H1 (cell line): ENCODE measurements around the gene CNOT6L. TPM values are rescaled to one million over a fixed set of nuclear protein-coding genes. Genes with fewer than 3 reads are reported as not detected.

Source experiments
- CTCF ChIA-PET: fragments of 300-600 bp; sonication (Branson Sonifier 250); formaldehyde crosslinking; loops from one replicate; lab custom pipeline; 2021; ENCODE audit not compliant: partially characterized antibody; lab: Charles Lee
- POLR2A ChIA-PET: fragments of 300-600 bp; sonication (Branson Sonifier 250); formaldehyde crosslinking; loops from one replicate; lab custom pipeline; 2021; ENCODE audit warnings: inconsistent platforms; ENCODE audit not compliant: partially characterized antibody; lab: Charles Lee
- DNase-seq, 2 experiments: peaks; one replicate each; pipeline versions ENCODE4 v3.0.0 to v3.0.0-alpha.2; 2010 to 2022; ENCODE audit warnings: low spot score in 2 of 2, low read depth in 1 of 2, mixed read lengths in 1 of 2
- FAIRE-seq: peaks from 2 replicates; lab custom pipeline; 2011; peaks lifted over from hg19 to GRCh38; lab: Jason Lieb, UNC
- H2AFZ ChIP-seq: 2 replicates; pipeline ENCODE4 v1.8.1; 2012; ENCODE audit warnings: low read length, inconsistent platforms
- H2AK5ac ChIP-seq: 2 replicates; pipeline ENCODE4 v1.6.1; 2013; ENCODE audit warnings: low read depth, low read length
- H2BK120ac ChIP-seq: replicated peaks from 2 replicates; pipeline ENCODE3; 2013; ENCODE audit warnings: low read depth, low read length, inconsistent platforms
- H2BK12ac ChIP-seq: 2 replicates; pipeline ENCODE4 v1.6.1; 2013; ENCODE audit warnings: low read depth, low read length
- H2BK15ac ChIP-seq: 2 replicates; pipeline ENCODE4 v1.6.1; 2013; ENCODE audit warnings: low read length
- H2BK20ac ChIP-seq: 2 replicates; pipeline ENCODE4 v1.6.1; 2013; ENCODE audit warnings: low read length
- H2BK5ac ChIP-seq: 2 replicates; pipeline ENCODE4 v1.6.1; 2013; ENCODE audit warnings: low read depth, low read length
- H3K14ac ChIP-seq: 2 replicates; pipeline ENCODE4 v1.6.1; 2013; ENCODE audit warnings: inconsistent platforms; ENCODE audit not compliant: insufficient read length
- H3K18ac ChIP-seq: 2 replicates; pipeline ENCODE4 v1.6.1; 2013; ENCODE audit warnings: low read length; ENCODE audit errors: extremely low read depth
- H3K23ac ChIP-seq: 2 replicates; pipeline ENCODE4 v1.6.1; 2013; ENCODE audit warnings: inconsistent platforms; ENCODE audit not compliant: insufficient read length
- H3K23me2 ChIP-seq: 2 replicates; pipeline ENCODE4 v1.6.1; 2013; ENCODE audit warnings: low read depth, low read length
- H3K27ac ChIP-seq: 2 replicates; pipeline ENCODE4 v1.6.1; 2011; ENCODE audit warnings: low read depth, low read length, inconsistent platforms
- H3K27me3 ChIP-seq, 4 experiments: replicated peaks in 1 of 4; 1 replicate in 1 of 4; 2 replicates in 3 of 4; pipeline versions ENCODE4 v1.6.1 to v1.8.1; 2011 to 2013; ENCODE audit warnings: low read length in 3 of 4, mild to moderate bottlenecking in 3 of 4, inconsistent platforms in 2 of 4, mixed read lengths in 2 of 4, moderate library complexity in 1 of 4; ENCODE audit not compliant: control insufficient read depth in 3 of 4, insufficient read depth in 3 of 4; ENCODE audit errors: extremely low read depth in 1 of 4
- H3K36me3 ChIP-seq, 4 experiments: 2 replicates each; pipeline versions ENCODE4 v1.6.1 to v1.8.1; 2011 to 2013; ENCODE audit warnings: mild to moderate bottlenecking in 4 of 4, low read length in 3 of 4, moderate library complexity in 2 of 4, control low read depth in 1 of 4, inconsistent platforms in 1 of 4; ENCODE audit not compliant: insufficient read depth in 4 of 4, control insufficient read depth in 2 of 4
- H3K4ac ChIP-seq: replicated peaks from 2 replicates; pipeline ENCODE3; 2013; ENCODE audit warnings: low read length, low read depth, mixed read lengths, inconsistent platforms; ENCODE audit not compliant: insufficient read length
- H3K4me1 ChIP-seq, 4 experiments: replicated peaks in 1 of 4; 1 replicate in 1 of 4; 2 replicates in 3 of 4; pipeline versions ENCODE4 v1.6.1 to v1.8.1; 2011 to 2013; ENCODE audit warnings: low read length in 3 of 4, inconsistent platforms in 2 of 4, mixed read lengths in 1 of 4; ENCODE audit not compliant: insufficient read depth in 4 of 4, control insufficient read depth in 3 of 4
- H3K4me2 ChIP-seq, 2 experiments: 2 replicates each; pipeline versions ENCODE4 v1.6.1 to v1.8.1; 2011 to 2013; ENCODE audit warnings: low read depth in 2 of 2, low read length in 2 of 2, control low read depth in 1 of 2, inconsistent platforms in 1 of 2, mild to moderate bottlenecking in 1 of 2; ENCODE audit not compliant: insufficient read depth in 1 of 2
- H3K4me3 ChIP-seq, 4 experiments: fragments of 200-600, 300-600 bp in 1 of 4; sonication (generic), shearing (Covaris generic), sonication (Bioruptor Twin) in 1 of 4; 2 replicates each; pipeline versions ENCODE4 v1.5.1 to v1.8.1; 2011 to 2016; ENCODE audit warnings: low read length in 4 of 4, low read depth in 3 of 4, control low read depth in 2 of 4, inconsistent platforms in 2 of 4, mild to moderate bottlenecking in 2 of 4, mixed read lengths in 1 of 4, moderate library complexity in 1 of 4; ENCODE audit not compliant: insufficient read depth in 2 of 4; ENCODE audit errors: extremely low read depth in 1 of 4
- H3K56ac ChIP-seq: replicated peaks from 2 replicates; pipeline ENCODE3; 2013; ENCODE audit warnings: low read depth, mild to moderate bottlenecking, mixed read lengths, low read length, inconsistent platforms; ENCODE audit not compliant: insufficient read length
- H3K79me1 ChIP-seq: 2 replicates; pipeline ENCODE4 v1.6.1; 2013; ENCODE audit warnings: low read depth, low read length, control low read depth
- H3K79me2 ChIP-seq, 2 experiments: 2 replicates each; pipeline versions ENCODE4 v1.6.1 to v1.8.1; 2012 to 2013; ENCODE audit warnings: low read length in 2 of 2, mild to moderate bottlenecking in 2 of 2, inconsistent platforms in 1 of 2; ENCODE audit not compliant: insufficient read depth in 2 of 2, control insufficient read depth in 1 of 2
- H3K9ac ChIP-seq, 4 experiments: replicated peaks in 1 of 4; 1 replicate in 1 of 4; 2 replicates in 3 of 4; pipeline versions ENCODE4 v1.6.1 to v1.8.1; 2011 to 2013; ENCODE audit warnings: low read depth in 3 of 4, low read length in 3 of 4, control low read depth in 2 of 4, mild to moderate bottlenecking in 2 of 4, moderate library complexity in 2 of 4, inconsistent platforms in 1 of 4; ENCODE audit errors: extremely low read depth in 1 of 4
- H3K9me3 ChIP-seq, 2 experiments: 2 replicates each; pipeline versions ENCODE4 v1.6.1 to v1.8.1; 2012 to 2013; ENCODE audit warnings: mild to moderate bottlenecking in 2 of 2, moderate library complexity in 2 of 2, control low read depth in 1 of 2, inconsistent platforms in 1 of 2, low read depth in 1 of 2, low read length in 1 of 2, mixed read lengths in 1 of 2; ENCODE audit not compliant: insufficient read depth in 2 of 2
- H4K20me1 ChIP-seq, 2 experiments: replicated peaks in 1 of 2; 2 replicates each; pipeline versions ENCODE3 to v1.8.1; 2011 to 2013; ENCODE audit warnings: inconsistent platforms in 2 of 2, low read length in 2 of 2, mild to moderate bottlenecking in 1 of 2; ENCODE audit not compliant: insufficient read depth in 2 of 2, control insufficient read depth in 1 of 2
- H4K5ac ChIP-seq: 2 replicates; pipeline ENCODE4 v1.6.1; 2013; ENCODE audit warnings: low read length, low read depth, mixed read lengths, inconsistent platforms; ENCODE audit not compliant: insufficient read length
- H4K8ac ChIP-seq: 2 replicates; pipeline ENCODE4 v1.8.0; 2013; ENCODE audit warnings: mild to moderate bottlenecking, moderate library complexity, low read length, inconsistent platforms; ENCODE audit not compliant: insufficient read depth; ENCODE audit errors: extremely low read depth
- H4K91ac ChIP-seq: replicated peaks from 2 replicates; pipeline ENCODE3; 2013; ENCODE audit warnings: low read length, mixed read lengths, inconsistent platforms; ENCODE audit not compliant: insufficient read length
- POLR2A ChIP-seq, 2 experiments: IDR thresholded peaks; 1 replicate in 1 of 2; 2 replicates in 1 of 2; pipeline ENCODE4 v1.6.1; 2011; ENCODE audit warnings: low read depth in 2 of 2, low read length in 2 of 2, mild to moderate bottlenecking in 2 of 2; ENCODE audit errors: control extremely low read depth in 1 of 2
- SIN3A ChIP-seq, 2 experiments: IDR thresholded peaks in 1 of 2; conservative IDR thresholded peaks in 1 of 2; 2 replicates each; pipeline ENCODE4 v1.6.1; 2011 to 2012; ENCODE audit warnings: low read length in 2 of 2, improper control_type of control experiment in 1 of 2, low read depth in 1 of 2, mild to moderate bottlenecking in 1 of 2
- WGBS, 2 experiments: shearing (Covaris generic) in 1 of 2; methylation state at CpG; one replicate each; pipeline versions ENCODE4 v1.1.6 to v1.1.7; 2013 to 2015; ENCODE audit warnings: low lambda C conversion rate in 2 of 2, mixed read lengths in 2 of 2, inconsistent platforms in 1 of 2, low coverage in 1 of 2, missing lambda C conversion rate in 1 of 2; ENCODE audit not compliant: insufficient replicate concordance in 2 of 2, insufficient coverage in 1 of 2, insufficient read length in 1 of 2; ENCODE audit errors: extremely low coverage in 1 of 2, missing lambda C conversion rate in 1 of 2; 5-methylcytosine and 5-hydroxymethylcytosine counted together
- polyA plus RNA-seq, 7 experiments: library from polyadenylated mRNA; depleted of rRNA in 3 of 7; stranded (reverse) in 5 of 7; unstranded in 2 of 7; fragments of >200 nt in 5 of 7; fragments of 200-250 nt in 2 of 7; gene quantifications; 1 replicate in 5 of 7; 2 replicates in 1 of 7; 4 replicates in 1 of 7; pipeline versions ENCODE4 v1.2.1 to v1.2.3, GENCODE V29; 2011 to 2013; ENCODE audit warnings: missing spikeins in 2 of 7, mixed read lengths in 2 of 7
- total RNA-seq: library from RNA; stranded (reverse); fragmentation: NEBNext Ultra II Directional; extraction: Animal tissue kit (Norgen Biotek cat#: 25700); gene quantifications from 2 replicates; pipeline ENCODE4 v1.2.1, GENCODE V29; 2021
- TF ChIP-seq, protein P1 (sequence below): IDR thresholded peaks from 2 replicates; pipeline ENCODE4 v1.6.1; 2012; ENCODE audit warnings: inconsistent platforms

CNOT6L gene
- total and polyA plus RNA-seq, 2 of the 8 experiments (the other 6 are each of a cell fraction or from before 2014, with no cell fraction given) = 2.0 to 22.4 TPM

DNA sequence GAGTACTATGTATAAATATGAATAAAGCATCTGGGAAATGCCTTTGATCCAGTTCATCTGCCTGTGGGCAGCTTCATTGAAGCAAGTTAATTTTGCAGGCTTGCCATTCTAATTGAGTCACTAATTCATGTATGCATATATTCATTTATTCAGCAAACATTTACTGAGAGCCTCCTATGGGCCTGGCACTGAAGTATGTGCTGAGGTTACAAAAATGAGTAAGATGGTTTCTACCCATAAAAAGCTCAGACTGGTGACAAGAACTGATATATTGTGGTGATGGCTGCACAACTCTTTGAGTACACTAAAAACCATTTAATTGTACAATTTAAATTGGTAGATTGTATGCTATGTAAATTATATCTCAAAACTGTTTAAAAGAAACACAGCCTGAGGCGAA is 42.3 kb upstream of the CNOT6L start:
- Histone ChIP-seq H3K4me3 (peak overlapping the region; percentile 81 to 97 (median 88); a peak in 6 of 8 replicates), H2BK12ac (no peak overlapping the region; the same call in 1 of the 2 replicates), H3K14ac (no peak overlapping the region), H2BK120ac (no peak overlapping the region), H3K56ac (no peak overlapping the region), H3K4me1 (peaks cover 0 to 8% (median 2%) of the 10 kb centered on the region in 4 experiments; a peak in 3 of 7 replicates), H3K4ac (no peak overlapping the region), H3K27ac (0 out of 2 replicates have a peak overlapping the region, but pooled peaks have one; percentile 94), H3K23ac (no peak overlapping the region), H2BK5ac (no peak overlapping the region), H4K20me1 (no peaks in the 10 kb centered on the region), H3K23me2 (peaks cover 5% of the 10 kb centered on the region; the same call in 1 of the 2 replicates), H3K36me3 (no peaks in the 10 kb centered on the region), H3K79me1 (no peaks in the 10 kb centered on the region), H3K4me2 (peak overlapping the region; percentile 71 to 75), H3K9ac (peak overlapping the region in 1 of 4 experiments; percentile 52; a peak in 1 of 7 replicates), H2BK15ac (no peak overlapping the region), H3K79me2 (peaks cover 0 to 30% of the 10 kb centered on the region in 2 experiments; a peak in 3 of 4 replicates), H2AFZ (peak overlapping the region; percentile 79; the same call in 1 of the 2 replicates), H4K91ac (no peak overlapping the region), H3K27me3 (no peaks in the 10 kb centered on the region), H2AK5ac (no peak overlapping the region), H4K5ac (no peak overlapping the region), H2BK20ac (no peak overlapping the region), H3K9me3 (no peaks in the 10 kb centered on the region), H4K8ac (no peak overlapping the region), H3K18ac (no peak overlapping the region)
- FAIRE-seq = no peak
- CTCF ChIA-PET = no interaction called here
- POLR2A ChIA-PET = interaction anchor here (1.1 to 3.9 kb wide), 11 partner anchors 11 to 197 kb away, joined by 3 to 41 read pairs (median 4); no protein-coding TSS in a partner anchor
- DNase-seq = no peak
- WGBS, 2 experiments = 88% methylated on average over 1 of the region's 1 CpG; no CpG with 5 or more reads in 1 of the 2 experiments
- TF ChIP-seq SIN3A (conservative IDR thresholded peaks at IDR 0.05 in 1 of 2, IDR thresholded peaks at IDR 0.05 in 1 of 2; ENCODE audit: low read depth in 1 of 2, low read length in 2 of 2) (no peak), POLR2A (IDR thresholded peaks at IDR 0.05; ENCODE audit: control extremely low read depth in 1 of 2, low read depth in 2 of 2, low read length in 2 of 2) (no peak)
- TF ChIP-seq, protein P1, sequence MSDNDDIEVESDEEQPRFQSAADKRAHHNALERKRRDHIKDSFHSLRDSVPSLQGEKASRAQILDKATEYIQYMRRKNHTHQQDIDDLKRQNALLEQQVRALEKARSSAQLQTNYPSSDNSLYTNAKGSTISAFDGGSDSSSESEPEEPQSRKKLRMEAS = no peak
